Measurements from ENCODE around the gene DHFR2.

Gene DHFR2

DNA sequence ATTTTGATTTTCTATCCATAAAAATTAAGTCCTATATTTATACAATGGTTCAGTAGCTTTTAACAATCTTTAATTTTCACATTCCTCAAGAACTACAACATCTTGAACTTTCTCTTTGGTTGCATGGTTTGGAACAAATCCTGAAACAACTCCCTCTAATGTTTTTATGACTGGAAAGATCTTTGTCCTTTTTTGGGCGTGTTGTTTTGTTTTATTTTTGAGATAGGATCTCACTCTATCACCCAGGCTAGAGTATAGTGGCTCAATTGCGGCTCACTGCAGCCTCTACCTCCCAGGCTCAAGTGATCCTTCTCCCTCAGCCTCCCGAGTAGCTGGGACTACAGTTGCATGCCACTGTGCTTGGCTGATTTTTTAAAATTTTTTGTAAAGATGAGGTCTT is 38.3 kb downstream of the DHFR2 start:
- Histone ChIP-seq H2BK120ac (ENCODE audit: low read depth, low read length) (no peak overlapping the region), H3K36me3 (ENCODE audit: control insufficient read depth, insufficient read depth, low read length) (no peaks in the 10 kb centered on the region), H3K79me2 (ENCODE audit: control insufficient read depth, insufficient read depth, low read length) (no peaks in the 10 kb centered on the region), H3K79me1 (ENCODE audit: low read length) (no peaks in the 10 kb centered on the region), H2BK15ac (replicated peaks; ENCODE audit: low read depth) (no peak overlapping the region), H3K27me3 (ENCODE audit: insufficient read depth, low read length, poor library complexity) (no peaks in the 10 kb centered on the region), H3K4me1 (ENCODE audit: control insufficient read depth, low read depth, low read length) (no peaks in the 10 kb centered on the region), H3K9ac (ENCODE audit: low read length) (no peak overlapping the region), H2AK5ac (ENCODE audit: low read length) (no peak overlapping the region), H3K4me2 (ENCODE audit: low read length) (no peak overlapping the region), H4K5ac (ENCODE audit: low read length) (no peak overlapping the region), H3K4me3 (ENCODE audit: low read length) (no peak overlapping the region), H3K18ac (ENCODE audit: low read length) (no peak overlapping the region), H3K4ac (ENCODE audit: low read depth, low read length) (no peak overlapping the region), H3K23ac (ENCODE audit: low read length) (no peak overlapping the region), H2BK5ac (ENCODE audit: low read length) (no peak overlapping the region), H3K56ac (ENCODE audit: low read length) (no peak overlapping the region), H4K8ac (ENCODE audit: low read depth, low read length) (no peak overlapping the region), H3K27ac (ENCODE audit: low read depth, low read length) (no peak overlapping the region)
- no peak for DNase-seq
- WGBS (ENCODE audit: extremely low coverage, insufficient coverage, low lambda C conversion rate): no CpG with 5 or more reads among the region's 3 CpGs

- no peaks in the 10 kb centered on the region for H3K79me1 ChIP-seq (ENCODE audit: low read length)
- H3K27me3 ChIP-seq (ENCODE audit: insufficient read depth, low read length, poor library complexity): no peaks in the 10 kb centered on the region
- no peak overlapping the region for H3K4ac ChIP-seq (ENCODE audit: low read depth, low read length)
- H4K8ac ChIP-seq (ENCODE audit: low read depth, low read length): no peak overlapping the region
- H3K23ac ChIP-seq (ENCODE audit: low read length): no peak overlapping the region
- no peak overlapping the region for H3K56ac ChIP-seq (ENCODE audit: low read length)
- H3K4me2 ChIP-seq (ENCODE audit: low read length): no peak overlapping the region
- no peak overlapping the region for H2BK5ac ChIP-seq (ENCODE audit: low read length)
- H2BK15ac ChIP-seq (replicated peaks; ENCODE audit: low read depth): no peak overlapping the region
- H3K4me3 ChIP-seq (ENCODE audit: low read length): no peak overlapping the region
- no peak overlapping the region for H2BK120ac ChIP-seq (ENCODE audit: low read depth, low read length)
- H3K27ac ChIP-seq (ENCODE audit: low read depth, low read length): no peak overlapping the region
- H3K4me1 ChIP-seq (ENCODE audit: control insufficient read depth, low read depth, low read length): no peaks in the 10 kb centered on the region
- H3K18ac ChIP-seq (ENCODE audit: low read length): no peak overlapping the region
- WGBS (ENCODE audit: extremely low coverage, insufficient coverage, low lambda C conversion rate): no CpG with 5 or more reads among the region's 3 CpGs
- no peak overlapping the region for H4K5ac ChIP-seq (ENCODE audit: low read length)
- H2AK5ac ChIP-seq (ENCODE audit: low read length): no peak overlapping the region
- H3K36me3 ChIP-seq (ENCODE audit: control insufficient read depth, insufficient read depth, low read length): no peaks in the 10 kb centered on the region
- DNase-seq: no peak
- no peak overlapping the region for H3K9ac ChIP-seq (ENCODE audit: low read length)
- H3K79me2 ChIP-seq (ENCODE audit: control insufficient read depth, insufficient read depth, low read length): no peaks in the 10 kb centered on the region
Observed at GRCh38 chr3:94020293-94020692, 42.4 kb downstream of the DHFR2 start.

DNA sequence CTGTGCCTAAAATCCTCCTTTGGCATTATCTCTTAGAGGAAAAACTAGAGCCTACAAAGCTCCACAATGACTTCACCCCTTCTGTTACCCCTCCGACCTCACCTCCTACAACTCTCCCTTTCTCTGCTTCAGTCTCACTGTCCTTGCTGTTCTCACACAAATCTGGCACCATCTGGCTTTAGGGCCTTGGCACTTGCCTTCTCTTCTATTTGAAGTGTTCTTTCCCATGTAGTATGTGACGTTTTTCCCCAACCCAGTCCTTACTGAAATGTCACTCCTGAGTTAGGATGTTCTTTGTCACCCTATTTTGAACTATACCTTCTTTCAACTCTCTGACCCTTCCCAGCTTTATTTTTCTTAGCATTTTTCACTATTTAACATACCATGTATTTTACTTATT is 43.1 kb downstream of the DHFR2 start:
- Histone ChIP-seq H2BK5ac (ENCODE audit: low read length) (no peak overlapping the region), H3K4me1 (ENCODE audit: control insufficient read depth, low read depth, low read length) (no peaks in the 10 kb centered on the region), H3K36me3 (ENCODE audit: control insufficient read depth, insufficient read depth, low read length) (no peaks in the 10 kb centered on the region), H3K4me3 (ENCODE audit: low read length) (no peak overlapping the region), H4K8ac (ENCODE audit: low read depth, low read length) (no peak overlapping the region), H2BK15ac (replicated peaks; ENCODE audit: low read depth) (no peak overlapping the region), H3K56ac (ENCODE audit: low read length) (no peak overlapping the region), H4K5ac (ENCODE audit: low read length) (no peak overlapping the region), H3K18ac (ENCODE audit: low read length) (no peak overlapping the region), H2AK5ac (ENCODE audit: low read length) (no peak overlapping the region), H3K79me1 (ENCODE audit: low read length) (no peaks in the 10 kb centered on the region), H2BK120ac (ENCODE audit: low read depth, low read length) (no peak overlapping the region), H3K9ac (ENCODE audit: low read length) (no peak overlapping the region), H3K23ac (ENCODE audit: low read length) (no peak overlapping the region), H3K4ac (ENCODE audit: low read depth, low read length) (no peak overlapping the region), H3K27ac (ENCODE audit: low read depth, low read length) (no peak overlapping the region), H3K79me2 (ENCODE audit: control insufficient read depth, insufficient read depth, low read length) (no peaks in the 10 kb centered on the region), H3K27me3 (ENCODE audit: insufficient read depth, low read length, poor library complexity) (no peaks in the 10 kb centered on the region), H3K4me2 (ENCODE audit: low read length) (no peak overlapping the region)
- DNase-seq: no peak
- no CpG with 5 or more reads among the region's 2 CpGs for WGBS (ENCODE audit: extremely low coverage, insufficient coverage, low lambda C conversion rate)

DNA sequence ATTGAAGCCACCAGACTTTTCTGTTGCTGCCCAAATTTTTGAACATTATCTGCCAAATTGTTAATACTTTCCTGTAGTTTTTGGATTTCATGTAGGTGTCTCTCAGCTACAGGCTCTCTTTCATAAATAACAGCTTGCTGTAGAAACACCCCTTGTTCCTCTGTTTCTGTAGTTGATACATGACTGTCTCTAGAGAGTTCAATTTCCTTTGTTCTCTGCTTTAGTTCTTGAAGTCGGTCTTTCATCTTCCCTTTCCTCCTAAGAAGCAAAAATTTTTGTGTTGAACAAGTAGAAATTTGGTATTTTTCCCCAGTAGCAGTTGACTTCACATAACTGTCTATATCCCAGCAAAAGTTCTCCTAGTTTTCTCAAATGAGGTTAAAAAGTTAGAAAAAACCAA is 47.7 kb downstream of the DHFR2 start:
- H2BK120ac ChIP-seq (ENCODE audit: low read depth, low read length): no peak overlapping the region
- no peak overlapping the region for H2BK15ac ChIP-seq (replicated peaks; ENCODE audit: low read depth)
- no peak overlapping the region for H3K56ac ChIP-seq (ENCODE audit: low read length)

DNA sequence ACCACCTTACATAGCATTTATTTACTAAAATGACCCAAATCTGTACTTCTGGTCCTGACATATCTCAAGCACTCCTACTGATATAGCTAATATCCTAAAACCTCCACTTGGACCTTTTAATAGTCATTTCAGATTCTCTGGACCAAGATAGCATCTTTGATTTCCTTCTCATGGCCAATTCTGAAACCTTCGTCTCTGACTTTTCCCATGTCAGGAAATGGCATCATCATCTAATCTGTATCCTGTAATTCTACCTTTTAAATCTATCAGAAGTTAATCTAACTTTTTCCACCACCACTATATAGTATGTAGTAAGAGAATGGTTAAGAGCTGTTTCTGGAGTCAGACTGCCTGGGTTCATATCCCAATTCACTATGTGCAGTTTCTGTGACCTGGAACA is 50.5 kb downstream of the DHFR2 start:
- no CpG with 5 or more reads among the region's 1 CpG for WGBS (ENCODE audit: extremely low coverage, insufficient coverage, low lambda C conversion rate)
- Histone ChIP-seq H4K8ac (ENCODE audit: low read depth, low read length) (no peak overlapping the region), H3K79me1 (ENCODE audit: low read length) (no peaks in the 10 kb centered on the region), H4K5ac (ENCODE audit: low read length) (no peak overlapping the region), H2BK5ac (ENCODE audit: low read length) (no peak overlapping the region), H3K9ac (ENCODE audit: low read length) (no peak overlapping the region), H3K79me2 (ENCODE audit: control insufficient read depth, insufficient read depth, low read length) (no peaks in the 10 kb centered on the region), H3K27ac (ENCODE audit: low read depth, low read length) (no peak overlapping the region), H3K4ac (ENCODE audit: low read depth, low read length) (no peak overlapping the region), H2BK120ac (ENCODE audit: low read depth, low read length) (no peak overlapping the region), H3K23ac (ENCODE audit: low read length) (no peak overlapping the region), H3K4me1 (ENCODE audit: control insufficient read depth, low read depth, low read length) (no peaks in the 10 kb centered on the region), H3K18ac (ENCODE audit: low read length) (no peak overlapping the region), H2BK15ac (replicated peaks; ENCODE audit: low read depth) (no peak overlapping the region), H3K36me3 (ENCODE audit: control insufficient read depth, insufficient read depth, low read length) (no peaks in the 10 kb centered on the region), H3K4me3 (ENCODE audit: low read length) (no peak overlapping the region), H3K56ac (ENCODE audit: low read length) (no peak overlapping the region), H3K27me3 (ENCODE audit: insufficient read depth, low read length, poor library complexity) (no peaks in the 10 kb centered on the region), H3K4me2 (ENCODE audit: low read length) (no peak overlapping the region), H2AK5ac (ENCODE audit: low read length) (no peak overlapping the region)
- DNase-seq: no peak

More for the DNA sequence above, 47.7 kb downstream of the DHFR2 start:
- no peak for DNase-seq
- no CpG with 5 or more reads among the region's 1 CpG for WGBS (ENCODE audit: extremely low coverage, insufficient coverage, low lambda C conversion rate)
- Histone ChIP-seq H3K4me1 (ENCODE audit: control insufficient read depth, low read depth, low read length) (no peaks in the 10 kb centered on the region), H3K23ac (ENCODE audit: low read length) (no peak overlapping the region), H3K4me3 (ENCODE audit: low read length) (no peak overlapping the region), H3K4ac (ENCODE audit: low read depth, low read length) (no peak overlapping the region), H3K79me1 (ENCODE audit: low read length) (no peaks in the 10 kb centered on the region), H2BK5ac (ENCODE audit: low read length) (no peak overlapping the region), H3K79me2 (ENCODE audit: control insufficient read depth, insufficient read depth, low read length) (no peaks in the 10 kb centered on the region), H3K27ac (ENCODE audit: low read depth, low read length) (no peak overlapping the region), H3K27me3 (ENCODE audit: insufficient read depth, low read length, poor library complexity) (no peaks in the 10 kb centered on the region), H3K9ac (ENCODE audit: low read length) (no peak overlapping the region), H2AK5ac (ENCODE audit: low read length) (no peak overlapping the region), H4K5ac (ENCODE audit: low read length) (no peak overlapping the region), H3K4me2 (ENCODE audit: low read length) (no peak overlapping the region), H3K36me3 (ENCODE audit: control insufficient read depth, insufficient read depth, low read length) (no peaks in the 10 kb centered on the region), H3K18ac (ENCODE audit: low read length) (no peak overlapping the region), H4K8ac (ENCODE audit: low read depth, low read length) (no peak overlapping the region)

DNA sequence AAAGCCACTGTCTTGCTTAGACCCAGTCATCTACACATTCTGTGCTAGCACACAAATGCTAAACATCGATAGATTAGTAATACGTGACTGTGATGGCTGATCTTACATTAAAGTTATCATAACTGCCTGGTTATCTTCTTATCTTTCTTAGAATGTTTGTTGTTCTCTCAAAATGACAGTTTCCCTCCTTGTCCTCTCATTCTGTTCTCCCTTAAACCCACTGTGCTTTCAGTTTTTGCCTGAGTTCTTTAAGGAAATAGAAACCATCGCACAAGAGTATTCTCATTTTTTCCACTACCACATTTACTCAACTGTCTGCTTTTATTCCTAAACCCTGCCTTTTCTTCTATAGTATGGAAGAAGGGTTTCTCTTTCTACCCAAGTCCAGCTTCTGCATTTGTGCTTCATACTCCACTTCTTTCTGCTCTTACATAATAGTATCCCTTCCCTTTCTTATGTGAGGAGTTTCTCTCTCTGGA is 51.4 kb downstream of the DHFR2 start:
- no peaks in the 10 kb centered on the region for H3K36me3 ChIP-seq (ENCODE audit: control insufficient read depth, insufficient read depth, low read length)
- H3K56ac ChIP-seq (ENCODE audit: low read length): no peak overlapping the region
- H3K4me2 ChIP-seq (ENCODE audit: low read length): no peak overlapping the region
- H3K4me1 ChIP-seq (ENCODE audit: control insufficient read depth, low read depth, low read length): no peaks in the 10 kb centered on the region
- no peak overlapping the region for H3K4me3 ChIP-seq (ENCODE audit: low read length)
- no peak overlapping the region for H3K27ac ChIP-seq (ENCODE audit: low read depth, low read length)
- no peak overlapping the region for H3K23ac ChIP-seq (ENCODE audit: low read length)
- H4K5ac ChIP-seq (ENCODE audit: low read length): no peak overlapping the region
- H3K79me2 ChIP-seq (ENCODE audit: control insufficient read depth, insufficient read depth, low read length): no peaks in the 10 kb centered on the region
- WGBS (ENCODE audit: extremely low coverage, insufficient coverage, low lambda C conversion rate): no CpG with 5 or more reads among the region's 3 CpGs
- H2AK5ac ChIP-seq (ENCODE audit: low read length): no peak overlapping the region
- no peak overlapping the region for H4K8ac ChIP-seq (ENCODE audit: low read depth, low read length)
- H2BK5ac ChIP-seq (ENCODE audit: low read length): no peak overlapping the region
- H2BK15ac ChIP-seq (replicated peaks; ENCODE audit: low read depth): no peak overlapping the region
- no peaks in the 10 kb centered on the region for H3K79me1 ChIP-seq (ENCODE audit: low read length)
- no peak overlapping the region for H3K4ac ChIP-seq (ENCODE audit: low read depth, low read length)
- H2BK120ac ChIP-seq (ENCODE audit: low read depth, low read length): no peak overlapping the region
- no peak for DNase-seq
- no peaks in the 10 kb centered on the region for H3K27me3 ChIP-seq (ENCODE audit: insufficient read depth, low read length, poor library complexity)
- no peak overlapping the region for H3K9ac ChIP-seq (ENCODE audit: low read length)
- no peak overlapping the region for H3K18ac ChIP-seq (ENCODE audit: low read length)

All from mesendoderm (in vitro differentiated cells).